ENCODE results near the gene KIF22.

- no peak for TF ChIP-seq CTCF (IDR thresholded peaks at IDR 0.05)
- no peak for TF ChIP-seq POLR2A (IDR thresholded peaks at IDR 0.05)
These were observed 40.2 kb downstream of the KIF22 start for GRCh38 chr16:29830774-29831173.
